Karpas-422 (cell line): ENCODE measurements around the gene GREB1L. TPM values are rescaled to one million over a fixed set of nuclear protein-coding genes. Genes with fewer than 3 reads are reported as not detected.

Experiments
- DNase-seq: peaks from one replicate; pipeline ENCODE4 v3.0.0-alpha.2; 2015
- H2AFZ ChIP-seq: fragments of 200-600 bp; sonication (generic); 2 replicates; pipeline ENCODE4 v1.6.1; 2014; ENCODE audit warnings: antibody characterized with exemption, low read length, mixed read lengths
- H3K27ac ChIP-seq: fragments of 200-600 bp; sonication (generic); 2 replicates; pipeline ENCODE4 v1.5.1; 2014; ENCODE audit warnings: mild to moderate bottlenecking, low read length, moderate library complexity
- H3K27me3 ChIP-seq: fragments of 200-600 bp; sonication (generic); 2 replicates; pipeline ENCODE4 v1.6.1; 2014; ENCODE audit warnings: low read length, mixed read lengths
- H3K36me3 ChIP-seq: fragments of 200-600 bp; sonication (generic); 2 replicates; pipeline ENCODE4 v1.6.1; 2014; ENCODE audit warnings: low read length, mixed read lengths; ENCODE audit not compliant: insufficient read depth
- H3K4me1 ChIP-seq: fragments of 200-600 bp; sonication (generic); 2 replicates; pipeline ENCODE4 v1.6.1; 2014; ENCODE audit warnings: mild to moderate bottlenecking, low read length, mixed read lengths
- H3K4me2 ChIP-seq: fragments of 200-600 bp; sonication (generic); 2 replicates; pipeline ENCODE4 v1.6.1; 2014; ENCODE audit warnings: low read length, low read depth, mild to moderate bottlenecking; ENCODE audit not compliant: poor library complexity, severe bottlenecking
- H3K4me3 ChIP-seq: fragments of 200-600 bp; sonication (generic); 2 replicates; pipeline ENCODE4 v1.5.1; 2014; ENCODE audit warnings: mild to moderate bottlenecking, antibody characterized with exemption, low read length, mixed read lengths
- H3K79me2 ChIP-seq: fragments of 200-600 bp; sonication (generic); 2 replicates; pipeline ENCODE4 v1.6.1; 2014; ENCODE audit warnings: mild to moderate bottlenecking, low read length, mixed read lengths
- H3K9ac ChIP-seq: fragments of 200-600 bp; sonication (generic); 2 replicates; pipeline ENCODE4 v1.6.0; 2014; ENCODE audit warnings: low read length
- H3K9me2 ChIP-seq: fragments of 200-600 bp; sonication (generic), shearing (Covaris generic); replicated peaks from 2 replicates; pipeline ENCODE4 v1.6.0; 2014; ENCODE audit warnings: mild to moderate bottlenecking, low read length, moderate library complexity; ENCODE audit not compliant: insufficient read depth
- H3K9me3 ChIP-seq: fragments of 300-700, 200-600 bp; sonication (generic); 2 replicates; pipeline ENCODE4 v1.6.1; 2014; ENCODE audit warnings: low read length, mixed read lengths
- H4K20me1 ChIP-seq: fragments of 200-600 bp; sonication (generic); 2 replicates; pipeline ENCODE4 v1.6.1; 2014; ENCODE audit warnings: mild to moderate bottlenecking, antibody characterized with exemption, low read length, low read depth; ENCODE audit not compliant: insufficient read depth
- total RNA-seq: library from RNA; depleted of rRNA; stranded (reverse); fragments of >200 nt; shearing (Covaris generic); gene quantifications from 2 replicates; pipeline ENCODE4 v1.2.3, GENCODE V29; 2014; ENCODE audit warnings: low replicate concordance

The GREB1L gene
- total RNA-seq, 1 experiment from 2014 or later: not detected

GRCh38 chr18:21289827-21290226 is 47.8 kb downstream of the GREB1L start:
- Histone ChIP-seq H3K27me3 (no peaks in the 10 kb centered on the region), H3K4me2 (no peak overlapping the region), H4K20me1 (no peaks in the 10 kb centered on the region), H3K79me2 (no peaks in the 10 kb centered on the region), H3K9me2 (no peaks in the 10 kb centered on the region), H3K9me3 (no peaks in the 10 kb centered on the region), H3K9ac (no peak overlapping the region), H3K4me3 (no peak overlapping the region), H2AFZ (no peak overlapping the region), H3K4me1 (no peaks in the 10 kb centered on the region), H3K36me3 (no peaks in the 10 kb centered on the region), H3K27ac (no peak overlapping the region)
- DNase-seq: no peak

- no peak overlapping the region for H3K4me3 ChIP-seq
- H3K27me3 ChIP-seq: no peaks in the 10 kb centered on the region
- no peak overlapping the region for H3K4me2 ChIP-seq
- no peak overlapping the region for H3K27ac ChIP-seq
- DNase-seq: no peak
- no peaks in the 10 kb centered on the region for H3K4me1 ChIP-seq
- no peaks in the 10 kb centered on the region for H4K20me1 ChIP-seq
- no peak overlapping the region for H3K9ac ChIP-seq
- no peaks in the 10 kb centered on the region for H3K79me2 ChIP-seq
- H3K36me3 ChIP-seq: no peaks in the 10 kb centered on the region
- no peak overlapping the region for H2AFZ ChIP-seq
- no peaks in the 10 kb centered on the region for H3K9me3 ChIP-seq
- H3K9me2 ChIP-seq: no peaks in the 10 kb centered on the region
Measured at GRCh38 chr18:21291106-21291505, 49.1 kb downstream of the GREB1L start.

DNA sequence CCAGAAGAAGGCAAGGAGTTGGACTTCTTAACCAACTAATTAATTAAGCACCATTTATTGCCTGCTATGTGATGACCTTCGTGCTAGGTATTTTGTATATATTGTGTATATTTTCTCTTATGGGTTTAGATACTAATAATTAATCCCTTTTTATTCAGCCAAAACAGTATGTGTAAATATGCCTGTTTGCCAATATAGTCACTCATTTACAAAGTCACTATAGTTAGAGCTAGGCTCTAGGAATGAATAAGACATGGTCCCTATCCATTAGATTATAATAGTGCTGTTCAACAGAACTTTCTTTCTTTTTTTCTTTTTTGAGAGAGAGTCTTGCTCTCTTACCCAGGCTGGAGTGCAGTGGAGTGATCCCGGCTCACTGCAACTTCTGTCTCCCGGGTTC is 51.4 kb downstream of the GREB1L start:
- no peaks in the 10 kb centered on the region for H3K9me2 ChIP-seq

DNA sequence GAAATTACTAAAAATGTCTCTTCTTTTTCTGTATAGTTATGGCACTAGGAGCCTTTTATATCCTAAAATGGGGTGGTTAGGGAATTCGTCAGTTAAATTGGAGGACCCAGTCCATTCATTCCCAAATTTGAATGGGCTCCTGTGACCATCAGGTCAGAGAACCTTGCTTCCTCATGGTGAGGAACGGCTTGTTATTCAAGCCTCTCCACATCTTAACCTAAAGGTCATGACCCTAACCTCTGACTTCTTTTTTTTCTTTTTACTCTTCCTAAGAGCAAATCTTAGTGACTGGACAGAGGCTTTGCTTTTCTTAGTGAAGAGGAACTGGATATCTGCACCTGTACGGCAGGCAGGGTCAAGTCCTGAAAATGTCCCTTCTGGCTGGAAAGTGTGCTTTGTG is 53.1 kb downstream of the GREB1L start:
- DNase-seq: no peak
- no peaks in the 10 kb centered on the region for H3K9me2 ChIP-seq
- no peaks in the 10 kb centered on the region for H3K27me3 ChIP-seq
- H3K79me2 ChIP-seq: no peaks in the 10 kb centered on the region
- H3K4me1 ChIP-seq: no peaks in the 10 kb centered on the region; the same call in 1 of the 2 replicates
- no peaks in the 10 kb centered on the region for H3K9me3 ChIP-seq
- no peak overlapping the region for H3K4me2 ChIP-seq
- H4K20me1 ChIP-seq: no peaks in the 10 kb centered on the region
- H3K36me3 ChIP-seq: no peaks in the 10 kb centered on the region
- no peak overlapping the region for H2AFZ ChIP-seq
- no peak overlapping the region for H3K27ac ChIP-seq
- no peak overlapping the region for H3K9ac ChIP-seq
- H3K4me3 ChIP-seq: no peak overlapping the region

More for the DNA sequence above, 51.4 kb downstream of the GREB1L start:
- Histone ChIP-seq H3K4me2 (no peak overlapping the region), H3K9me3 (no peaks in the 10 kb centered on the region), H3K36me3 (no peaks in the 10 kb centered on the region), H3K9ac (no peak overlapping the region), H4K20me1 (no peaks in the 10 kb centered on the region), H3K4me1 (no peaks in the 10 kb centered on the region; the same call in 1 of the 2 replicates), H3K27me3 (no peaks in the 10 kb centered on the region), H3K4me3 (no peak overlapping the region), H3K27ac (no peak overlapping the region), H2AFZ (no peak overlapping the region), H3K79me2 (no peaks in the 10 kb centered on the region)
- DNase-seq: no peak

DNA sequence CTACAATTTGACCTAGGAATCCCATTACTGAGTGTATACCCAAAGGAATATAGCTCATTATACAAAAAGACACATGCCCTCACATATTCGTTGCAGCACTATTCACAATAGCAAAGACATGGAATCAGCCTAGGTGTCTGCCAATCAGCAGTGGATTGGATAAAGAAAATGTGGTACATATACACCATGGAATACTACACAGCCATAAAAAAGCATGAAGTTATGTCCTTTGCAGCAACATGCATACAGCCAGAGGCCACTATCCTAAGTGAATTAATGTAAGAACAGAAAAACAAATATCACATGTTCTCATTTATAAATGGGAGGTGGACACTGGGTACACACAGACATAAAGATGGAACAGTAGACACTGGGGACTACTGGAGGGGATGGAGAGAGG is 54.0 kb downstream of the GREB1L start:
- Histone ChIP-seq H3K4me1 (no peaks in the 10 kb centered on the region; the same call in 1 of the 2 replicates), H3K9me3 (no peaks in the 10 kb centered on the region), H3K36me3 (no peaks in the 10 kb centered on the region), H3K4me3 (no peak overlapping the region), H4K20me1 (no peaks in the 10 kb centered on the region), H3K9me2 (no peaks in the 10 kb centered on the region), H2AFZ (no peak overlapping the region), H3K27ac (no peak overlapping the region), H3K9ac (no peak overlapping the region), H3K4me2 (no peak overlapping the region), H3K79me2 (no peaks in the 10 kb centered on the region), H3K27me3 (no peaks in the 10 kb centered on the region)
- no peak for DNase-seq

- Histone ChIP-seq H3K4me3 (no peak overlapping the region), H3K4me1 (no peaks in the 10 kb centered on the region; the same call in 1 of the 2 replicates), H3K4me2 (no peak overlapping the region), H3K36me3 (no peaks in the 10 kb centered on the region), H3K79me2 (no peaks in the 10 kb centered on the region), H2AFZ (no peak overlapping the region), H3K9me3 (no peaks in the 10 kb centered on the region), H3K27ac (no peak overlapping the region), H3K9ac (no peak overlapping the region), H4K20me1 (no peaks in the 10 kb centered on the region), H3K9me2 (no peaks in the 10 kb centered on the region), H3K27me3 (no peaks in the 10 kb centered on the region)
- no peak for DNase-seq
Measured at GRCh38 chr18:21298351-21298750, 56.3 kb downstream of the GREB1L start.

- no peaks in the 10 kb centered on the region for H3K36me3 ChIP-seq
- no peak overlapping the region for H3K9ac ChIP-seq
- no peaks in the 10 kb centered on the region for H3K27me3 ChIP-seq
- no peaks in the 10 kb centered on the region for H4K20me1 ChIP-seq
- H3K9me2 ChIP-seq: no peaks in the 10 kb centered on the region
- H3K9me3 ChIP-seq: no peaks in the 10 kb centered on the region
- no peak for DNase-seq
- H3K79me2 ChIP-seq: no peaks in the 10 kb centered on the region
- no peak overlapping the region for H2AFZ ChIP-seq
- H3K27ac ChIP-seq: no peak overlapping the region
- no peak overlapping the region for H3K4me3 ChIP-seq
- no peaks in the 10 kb centered on the region; the same call in 1 of the 2 replicates for H3K4me1 ChIP-seq
- no peak overlapping the region for H3K4me2 ChIP-seq
Measured at GRCh38 chr18:21300035-21300907, 58.2 kb downstream of the GREB1L start.

DNA sequence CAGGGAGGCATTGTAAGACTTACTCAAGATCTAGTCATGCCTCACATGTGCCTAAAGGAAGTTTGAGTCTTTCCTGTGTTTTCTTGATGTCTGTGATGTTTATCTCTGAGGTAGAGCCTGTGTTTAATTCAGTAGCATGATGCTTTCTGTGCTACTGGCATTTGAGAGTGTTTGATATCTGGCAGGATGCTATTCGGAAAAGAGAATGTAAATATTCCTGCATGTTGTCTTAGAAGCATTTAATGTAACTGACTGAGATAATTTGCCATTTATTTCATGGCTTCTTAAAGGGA is 58.8 kb downstream of the GREB1L start:
- no peak for DNase-seq
- Histone ChIP-seq H4K20me1 (no peaks in the 10 kb centered on the region), H3K4me2 (no peak overlapping the region), H3K27ac (no peak overlapping the region), H3K9me2 (no peaks in the 10 kb centered on the region), H3K9ac (no peak overlapping the region), H3K9me3 (no peaks in the 10 kb centered on the region), H3K27me3 (no peaks in the 10 kb centered on the region), H3K4me3 (no peak overlapping the region), H2AFZ (no peak overlapping the region), H3K4me1 (no peaks in the 10 kb centered on the region; the same call in 1 of the 2 replicates), H3K79me2 (no peaks in the 10 kb centered on the region), H3K36me3 (no peaks in the 10 kb centered on the region)
